NCI-H1105 treated with DMSO at 0.1 percent for 48 hours (cell line): ENCODE data around the gene CCM2.

Experiments
- DNase-seq: peaks from one replicate; lab custom pipeline; 2025; lab: John Stamatoyannopoulos, UW

Gene CCM2

DNA sequence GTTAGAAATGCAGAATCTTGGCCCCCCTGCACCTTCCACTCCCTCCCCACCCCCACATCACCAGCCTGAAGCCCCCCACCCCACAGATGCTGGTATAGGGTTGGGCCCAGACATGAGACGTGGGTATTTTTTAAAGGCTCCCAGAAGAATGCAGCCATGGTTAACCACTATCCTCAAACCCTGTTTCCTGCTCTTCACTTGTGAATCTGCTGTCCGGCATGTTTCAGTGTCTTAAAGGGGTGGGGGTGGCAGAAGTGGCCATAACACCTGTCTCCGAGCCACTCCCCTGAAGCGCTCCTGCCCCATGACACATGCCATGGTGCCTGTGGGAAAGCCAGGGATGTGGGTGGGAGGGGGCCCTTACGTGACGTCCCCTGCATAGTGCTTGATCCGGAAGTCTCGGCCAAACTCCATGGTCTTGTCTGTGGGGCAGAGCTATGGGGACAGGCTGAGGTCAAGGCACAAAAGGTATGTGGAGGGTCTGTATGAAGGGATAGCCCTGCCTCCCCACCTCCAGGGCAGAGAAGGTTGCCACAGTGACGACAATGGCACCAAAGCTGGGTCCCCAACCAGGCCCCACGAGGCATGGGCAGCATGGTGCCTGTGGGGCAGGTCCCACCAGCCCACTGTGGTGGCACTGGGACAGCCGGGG is 30.8 kb upstream of the CCM2 start:
- DNase-seq: no peak

GRCh38 chr7:44969701-44970522 is 30.1 kb upstream of the CCM2 start:
- DNase-seq: no peak

- no peak for DNase-seq
Observed at GRCh38 chr7:44970523-44971051, 29.4 kb upstream of the CCM2 start.

DNA sequence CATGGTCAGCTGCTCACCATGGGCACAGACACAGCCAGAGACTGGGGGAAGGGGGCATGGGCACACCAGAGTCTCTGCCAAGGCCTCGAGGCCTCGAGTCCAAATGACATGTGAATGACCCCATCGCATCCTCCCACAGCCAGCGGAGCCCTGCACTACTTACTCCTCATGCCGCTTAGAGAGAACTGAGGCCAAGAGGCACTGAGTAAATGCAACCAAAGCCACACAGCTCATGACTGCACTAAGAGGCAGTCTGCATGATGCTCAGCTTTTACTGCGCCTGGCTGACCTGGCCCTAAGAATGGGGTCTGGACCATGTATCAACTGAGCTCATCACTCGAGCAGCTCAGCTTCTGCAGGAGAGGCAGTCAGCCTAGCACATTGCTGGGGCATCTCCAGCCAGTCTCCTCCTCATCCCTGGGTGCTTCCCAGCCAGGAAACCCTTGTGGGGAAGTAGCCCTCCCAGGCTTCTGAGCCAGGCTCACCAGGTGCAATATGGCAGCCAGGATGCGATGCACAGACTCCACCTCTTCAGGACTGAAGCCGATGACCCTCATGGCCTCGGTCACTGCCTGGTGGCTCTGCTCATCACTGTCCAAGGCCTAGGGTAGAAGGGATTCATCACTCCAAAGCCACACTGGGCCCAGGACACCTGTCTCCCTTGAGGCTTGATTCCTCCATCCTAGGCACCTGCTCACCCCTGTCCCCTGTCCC is 28.7 kb upstream of the CCM2 start:
- DNase-seq: no peak

DNA sequence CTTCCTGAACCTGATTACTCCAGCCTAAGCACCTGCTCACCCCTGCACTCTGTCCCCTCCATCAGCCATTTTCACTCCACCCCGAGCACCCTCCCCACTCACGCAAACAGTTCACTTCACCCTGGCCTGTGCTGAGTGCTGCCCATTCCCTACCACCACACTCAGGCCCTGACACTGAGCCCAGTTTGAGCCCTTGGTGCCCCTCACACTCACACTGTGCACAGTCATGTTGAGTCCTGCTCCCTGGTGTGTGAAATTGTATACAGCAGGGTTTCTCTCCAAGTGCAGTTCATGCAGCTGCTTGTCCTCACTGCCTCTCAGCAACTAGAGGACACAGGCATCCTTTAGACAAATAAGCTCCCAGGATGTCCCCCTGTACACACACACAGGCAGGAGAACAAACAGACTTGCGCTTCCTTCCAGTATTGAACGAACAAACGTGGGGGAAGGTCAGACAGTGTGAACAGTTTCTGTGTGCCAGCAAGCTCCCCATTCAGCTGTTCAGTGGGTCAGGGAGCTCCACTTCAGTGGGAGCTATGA is 28.0 kb upstream of the CCM2 start:
- no peak for DNase-seq

DNA sequence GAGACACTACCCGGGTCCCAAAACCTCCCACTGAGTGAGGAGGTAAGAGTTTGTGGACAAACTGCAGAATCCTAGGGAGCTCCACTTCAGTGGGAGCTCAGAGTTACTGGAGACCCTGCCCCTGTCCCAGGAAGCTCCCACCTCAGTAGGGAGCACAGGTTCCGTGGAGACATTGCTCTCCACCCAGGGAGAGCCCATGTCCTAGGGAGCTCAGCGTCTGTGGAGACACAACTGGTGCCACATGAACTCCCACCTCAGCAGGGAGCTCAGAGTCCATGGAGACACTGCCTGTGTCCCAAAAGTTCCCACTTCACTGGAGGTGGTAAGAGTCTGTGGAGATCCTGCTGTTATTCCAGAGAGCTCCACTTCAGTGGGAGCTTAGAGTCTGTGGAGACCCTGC is 27.4 kb upstream of the CCM2 start:
- no peak for DNase-seq

GRCh38 chr7:44973610-44974401 is 26.2 kb upstream of the CCM2 start:
- DNase-seq: no peak

- DNase-seq: no peak
Observed at GRCh38 chr7:44974549-44974948, 25.5 kb upstream of the CCM2 start.

DNA sequence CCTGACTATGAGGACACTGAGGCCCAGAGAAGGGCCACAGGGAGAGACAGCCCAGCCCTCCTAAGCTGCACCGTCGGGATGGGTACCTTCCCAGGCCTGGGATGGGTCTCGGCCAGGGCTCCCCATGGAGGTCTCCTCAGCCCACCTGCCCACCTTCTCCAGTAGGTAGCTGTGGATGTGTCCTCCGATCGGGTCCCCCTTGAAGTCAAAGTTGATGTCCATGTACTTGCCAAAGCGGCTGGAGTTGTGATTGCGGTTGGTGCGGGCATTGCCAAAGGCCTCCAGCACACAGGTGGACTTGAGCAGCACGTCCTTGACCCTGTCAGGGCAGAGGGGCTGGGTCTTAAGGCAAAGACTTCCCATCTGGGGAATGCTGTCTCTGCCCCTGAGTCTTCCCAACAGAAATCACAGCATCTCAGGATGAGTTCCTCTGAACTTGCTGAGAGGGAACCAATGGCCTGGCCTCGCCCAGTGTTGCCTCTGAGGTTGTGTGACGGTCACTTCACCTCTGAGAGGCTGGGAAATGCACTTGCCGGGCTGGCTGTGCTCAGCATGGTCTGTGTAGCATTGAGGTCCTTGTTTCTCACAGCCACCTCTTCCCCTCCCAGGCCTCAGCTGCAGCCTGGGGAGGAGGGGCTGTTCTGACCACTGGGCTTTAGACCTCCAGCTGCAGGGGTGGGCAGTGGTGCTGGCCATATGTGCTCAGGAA is 24.5 kb upstream of the CCM2 start:
- no peak for DNase-seq

GRCh38 chr7:44976040-44976745 is 23.8 kb upstream of the CCM2 start:
- no peak for DNase-seq

- DNase-seq: no peak
Observed at GRCh38 chr7:44976746-44977196, 23.2 kb upstream of the CCM2 start.

DNA sequence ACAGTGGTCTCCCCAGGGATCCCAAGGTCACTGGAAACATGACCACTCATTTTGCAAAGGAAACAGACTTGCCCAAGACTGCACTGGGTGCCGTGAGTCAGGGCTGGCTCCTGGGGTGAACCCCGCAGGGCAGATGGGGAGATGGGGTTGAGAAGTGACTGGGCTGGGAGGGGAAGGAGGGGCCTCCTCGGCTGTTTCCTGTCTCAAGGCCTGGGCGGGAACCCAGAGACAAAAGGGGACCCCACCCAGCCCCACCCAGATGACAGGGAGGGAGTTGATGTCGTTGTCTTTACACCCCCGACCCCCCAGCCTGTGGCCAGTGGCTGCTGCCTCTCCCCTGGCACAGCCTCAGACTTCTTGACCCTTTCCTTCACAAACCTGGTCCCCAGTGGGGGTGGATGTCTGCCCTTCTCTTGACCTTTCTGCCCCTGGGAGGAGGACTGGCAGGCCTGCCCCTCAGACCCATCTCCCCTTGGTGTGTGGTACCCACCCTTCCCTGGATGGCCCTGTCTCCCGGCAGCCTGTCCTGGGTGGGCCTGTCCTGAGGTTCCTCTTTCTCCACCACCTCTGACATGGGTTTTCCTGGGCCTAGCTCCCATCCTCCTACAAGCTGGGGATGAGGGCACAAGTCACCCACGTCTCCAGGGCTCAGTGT is 22.6 kb upstream of the CCM2 start:
- no peak for DNase-seq

DNA sequence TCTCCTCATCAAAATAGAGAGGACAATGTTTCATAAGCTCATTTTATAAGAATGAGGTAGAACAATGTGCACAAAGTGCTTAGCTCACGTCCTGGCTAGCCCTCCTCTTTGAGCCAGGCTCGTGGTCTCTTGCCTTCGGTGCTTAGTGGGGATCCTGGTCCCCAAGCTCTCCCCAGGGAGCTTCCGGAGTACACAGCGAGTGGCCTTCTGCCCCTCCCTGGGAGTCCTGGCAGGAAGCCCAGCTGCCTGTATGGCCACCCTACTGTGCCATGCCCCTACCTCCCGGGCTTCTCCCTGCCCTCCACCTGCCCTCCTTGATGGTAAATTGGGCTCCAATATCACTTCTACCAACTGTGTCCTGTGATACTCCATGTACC is 22.1 kb upstream of the CCM2 start:
- DNase-seq: no peak

DNA sequence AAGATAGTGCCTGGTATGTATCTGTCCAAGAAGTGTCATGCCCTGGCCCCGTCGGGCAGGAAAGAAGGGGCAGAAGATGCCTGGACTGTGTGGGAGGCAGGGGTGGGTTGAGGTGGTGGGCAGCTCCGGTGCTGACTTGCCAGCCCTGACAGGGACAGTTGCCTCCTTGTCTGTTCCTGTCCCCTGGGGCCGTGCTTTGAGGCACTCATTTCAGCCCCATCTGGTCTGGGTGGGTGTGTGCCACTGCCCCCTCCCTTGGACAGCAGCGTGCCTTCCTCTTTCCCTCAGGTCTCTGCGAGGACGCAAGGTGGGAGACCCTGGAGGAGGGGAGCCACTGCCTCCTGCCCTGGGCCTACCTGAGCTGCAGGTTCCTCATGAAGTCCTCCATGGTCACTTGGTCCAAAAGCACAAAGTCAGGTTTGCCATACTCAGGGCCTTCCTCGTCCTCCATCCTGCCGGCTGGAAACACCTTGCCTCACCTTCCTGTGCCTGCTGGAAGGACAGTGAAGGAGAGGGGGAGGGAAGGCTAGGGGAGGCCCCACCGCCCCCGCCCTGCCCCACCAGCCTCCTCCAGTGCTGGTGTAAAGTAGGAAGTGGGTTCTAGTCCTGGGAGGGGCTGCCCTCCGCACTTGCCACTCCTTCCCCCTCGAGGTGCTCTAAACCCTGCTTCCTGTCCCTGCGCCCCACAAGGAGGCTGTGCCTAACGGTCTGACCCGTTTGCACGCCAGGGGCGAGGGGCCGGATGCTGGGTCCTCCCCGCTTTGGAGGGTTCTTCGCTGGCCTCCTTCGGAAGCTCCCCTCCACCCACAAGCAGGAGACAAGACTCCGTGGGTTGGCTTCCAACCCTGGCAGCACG is 21.3 kb upstream of the CCM2 start, which contains the start of gene MYO1G:
MYO1G (minus strand) TSS at position 505 of the 856 bp plus-strand sequence; CDS start at position 451, 54 bp downstream.
- no peak for DNase-seq

DNA sequence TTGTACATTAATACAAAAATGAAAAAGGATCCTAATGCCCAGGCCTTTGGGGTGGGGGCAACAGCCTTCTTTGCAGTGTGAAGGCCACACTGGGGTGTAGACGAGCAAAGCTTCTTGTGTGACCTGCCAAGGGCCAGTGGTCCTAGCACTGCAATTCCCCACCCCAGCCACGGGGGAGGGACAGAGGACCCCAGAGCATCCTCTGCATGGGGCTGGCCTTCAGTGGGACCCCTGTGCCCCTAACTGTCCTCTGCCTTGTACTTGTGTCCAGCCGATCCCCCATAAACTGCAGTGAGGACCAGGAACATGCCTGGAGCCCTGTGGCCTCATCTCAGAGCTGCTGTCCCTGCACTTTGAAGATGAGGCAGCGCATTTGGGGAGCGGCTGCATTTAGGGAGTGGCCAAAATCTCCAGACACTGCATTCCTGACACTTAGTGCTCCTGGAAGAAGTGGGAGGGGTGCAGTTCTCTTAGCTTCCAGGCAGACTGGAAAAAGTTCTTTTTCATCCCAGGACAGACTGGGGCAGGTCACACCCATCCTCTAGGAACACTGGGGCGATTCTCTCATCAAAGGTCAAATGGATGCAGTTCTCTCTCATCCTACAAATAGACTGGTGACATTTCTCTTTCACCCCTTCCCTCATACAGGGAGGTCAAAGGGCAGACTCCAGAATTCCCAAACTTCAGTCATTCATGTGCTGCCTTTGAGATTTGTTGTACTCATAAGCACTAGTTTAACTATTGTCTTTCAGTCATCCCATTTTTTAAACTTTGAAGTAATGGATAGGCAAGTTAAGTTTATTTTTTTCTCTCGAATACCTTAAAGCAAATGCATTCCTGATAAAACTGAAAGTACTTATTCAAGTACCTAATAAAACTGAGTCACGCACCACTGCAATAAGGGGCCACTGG is 20.3 kb upstream of the CCM2 start:
- no peak for DNase-seq

DNA sequence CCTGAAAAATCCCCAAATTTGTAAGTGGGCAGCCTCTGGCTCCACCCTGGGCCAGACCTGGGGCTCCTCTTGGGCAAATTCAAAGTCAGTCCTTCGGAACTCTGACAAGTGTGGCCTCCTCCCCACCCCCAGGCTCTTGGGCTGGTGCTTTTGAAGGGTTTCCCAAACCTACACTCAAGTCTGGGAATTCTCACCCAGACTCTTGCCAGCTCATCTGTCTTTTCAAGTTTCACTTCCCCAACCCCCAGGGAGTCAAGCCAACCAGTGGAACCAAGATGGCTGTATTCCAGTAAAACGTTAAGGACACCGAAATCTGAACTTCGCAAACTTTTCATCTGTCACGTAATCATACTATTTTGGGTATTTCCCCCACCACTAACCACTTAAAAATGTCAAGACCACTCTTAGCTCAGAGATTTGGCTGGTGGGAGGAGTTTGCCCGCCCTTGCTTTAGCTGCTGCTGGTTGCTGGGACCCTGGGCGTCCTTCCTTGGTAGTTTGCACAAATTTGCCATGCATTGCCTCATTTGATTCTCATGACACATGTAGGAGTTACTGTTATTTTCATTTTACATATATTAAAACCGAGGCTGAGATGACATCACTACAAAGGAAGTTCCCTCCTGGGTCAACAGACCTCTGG is 19.5 kb upstream of the CCM2 start:
- no peak for DNase-seq
